Neural cell (in vitro differentiated cells): ENCODE results near the gene FRMD1. TPM values are rescaled to one million over a fixed set of nuclear protein-coding genes. Genes with fewer than 3 reads are reported as not detected.

Source experiments
- polyA plus RNA-seq: library from polyadenylated mRNA; depleted of rRNA; stranded (reverse); fragments of >200 nt; gene quantifications from 2 replicates; pipeline ENCODE4 v1.2.3, GENCODE V29; 2014

FRMD1 gene
- polyA plus RNA-seq, 1 donor from 2014 or later, result not detected

Other genes with a start within 250 kb of the FRMD1 start
- not detected in 2 replicates for gene KIF25, start 81.5 kb downstream of the FRMD1 start, polyA plus RNA-seq
- gene DACT2, start 240.6 kb upstream of the FRMD1 start, polyA plus RNA-seq, result 0.48 and 0.76 TPM in 2 replicates